ENCODE data around the gene ARHGEF28.

- no peak for TF ChIP-seq CTCF (IDR thresholded peaks at IDR 0.05)
- TF ChIP-seq POLR2A (IDR thresholded peaks at IDR 0.05) = no peak
Observed at GRCh38 chr5:73781107-73781768, 155.2 kb downstream of the ARHGEF28 start.
